Sigmoid colon (tissue), 4 donors: ENCODE measurements around the gene HLA-DQA2.

Source experiments
- CTCF ChIP-seq, 4 experiments: fragments of 450-650 bp in 3 of 4; fragments of 200-600 bp in 1 of 4; IDR thresholded peaks; one replicate each; pipeline ENCODE4 v1.5.1; 2016 to 2019; ENCODE audit warnings: antibody characterized with exemption in 4 of 4, mild to moderate bottlenecking in 3 of 4, moderate library complexity in 2 of 4
- EP300 ChIP-seq, 4 donors: sonication (generic); formaldehyde crosslinking; IDR thresholded peaks; one replicate each; pipeline ENCODE4 v1.6.1; 2017; ENCODE audit warnings: antibody characterized with exemption in 4 of 4
- POLR2A ChIP-seq, 2 donors: fragments of 450-650 bp; IDR thresholded peaks; one replicate each; pipeline ENCODE4 v1.6.1; 2016; ENCODE audit warnings: antibody characterized with exemption in 2 of 2, mild to moderate bottlenecking in 2 of 2, moderate library complexity in 2 of 2

- TF ChIP-seq POLR2A (IDR thresholded peaks at IDR 0.05) (no peak), CTCF (IDR thresholded peaks at IDR 0.05) (no peak), EP300 (IDR thresholded peaks at IDR 0.05) (no peak)
These were observed 3.6 kb downstream of the HLA-DQA2 start for GRCh38 chr6:32744776-32745175.
